HL-60 (cell line): ENCODE results near the gene ELAVL3.

Experiments
- DNase-seq, 2 experiments: peaks; one replicate each; pipeline ENCODE4 v3.0.0-alpha.2; 2010 to 2020; ENCODE audit warnings: low read depth in 1 of 2, low spot score in 1 of 2
- H3K27ac ChIP-seq: fragments of 250-450 bp; sonication (Bioruptor Pico); replicated peaks from 2 replicates; pipeline ENCODE4 v1.5.1; 2020; ENCODE audit warnings: mild to moderate bottlenecking, moderate library complexity
- H3K27me3 ChIP-seq: fragments of 250-450 bp; sonication (Bioruptor Pico); 2 replicates; pipeline ENCODE4 v1.5.1; 2021; ENCODE audit warnings: mild to moderate bottlenecking, moderate library complexity; ENCODE audit not compliant: insufficient read depth, poor library complexity, severe bottlenecking
- H3K4me3 ChIP-seq: replicated peaks from 2 replicates; pipeline ENCODE4 v1.5.1; 2011; ENCODE audit warnings: mild to moderate bottlenecking, control low read depth, low read length; ENCODE audit not compliant: insufficient read depth
- GABPA ChIP-seq: IDR thresholded peaks from 2 replicates; pipeline ENCODE4 v1.6.1; 2012; ENCODE audit warnings: low read depth
- POLR2AphosphoS5 ChIP-seq: IDR thresholded peaks from 2 replicates; pipeline ENCODE4 v1.6.1; 2012; ENCODE audit warnings: low read depth
- SPI1 ChIP-seq: IDR thresholded peaks from 2 replicates; pipeline ENCODE4 v1.6.1; 2012; ENCODE audit warnings: low read depth, mild to moderate bottlenecking, borderline replicate concordance
- TF ChIP-seq, protein P1 (sequence below): IDR thresholded peaks from one replicate; pipeline ENCODE4 v1.5.1; 2011; ENCODE audit warnings: low read length, control low read depth, inconsistent platforms; ENCODE audit not compliant: insufficient read depth
- TF ChIP-seq, protein P2 (sequence below): IDR thresholded peaks from 2 replicates; pipeline ENCODE4 v1.6.1; 2012; ENCODE audit warnings: low read depth; ENCODE audit not compliant: insufficient replicate concordance

The ELAVL3 gene

DNA sequence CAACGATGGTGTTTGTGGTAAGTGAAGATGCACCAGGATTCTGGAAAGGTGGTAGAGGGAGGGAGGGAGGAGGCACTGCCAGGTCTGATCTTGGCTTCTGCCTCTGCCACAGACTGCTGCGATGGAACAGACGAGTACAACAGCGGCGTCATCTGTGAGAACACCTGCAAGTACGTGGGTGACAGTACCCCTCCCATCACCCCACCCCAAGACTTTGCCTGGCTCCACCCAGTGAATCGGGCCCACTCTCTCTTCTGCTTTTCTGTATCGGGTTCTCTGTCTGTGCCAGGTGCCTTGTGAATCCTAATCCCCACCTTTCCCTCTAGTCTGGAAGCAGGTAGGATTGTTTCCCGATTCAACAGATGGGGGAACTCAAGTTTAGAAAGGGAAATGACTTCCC is 42.9 kb downstream of the ELAVL3 start:
- H3K4me3 ChIP-seq: no peak overlapping the region
- H3K27ac ChIP-seq: no peak overlapping the region
- TF ChIP-seq, protein P1, sequence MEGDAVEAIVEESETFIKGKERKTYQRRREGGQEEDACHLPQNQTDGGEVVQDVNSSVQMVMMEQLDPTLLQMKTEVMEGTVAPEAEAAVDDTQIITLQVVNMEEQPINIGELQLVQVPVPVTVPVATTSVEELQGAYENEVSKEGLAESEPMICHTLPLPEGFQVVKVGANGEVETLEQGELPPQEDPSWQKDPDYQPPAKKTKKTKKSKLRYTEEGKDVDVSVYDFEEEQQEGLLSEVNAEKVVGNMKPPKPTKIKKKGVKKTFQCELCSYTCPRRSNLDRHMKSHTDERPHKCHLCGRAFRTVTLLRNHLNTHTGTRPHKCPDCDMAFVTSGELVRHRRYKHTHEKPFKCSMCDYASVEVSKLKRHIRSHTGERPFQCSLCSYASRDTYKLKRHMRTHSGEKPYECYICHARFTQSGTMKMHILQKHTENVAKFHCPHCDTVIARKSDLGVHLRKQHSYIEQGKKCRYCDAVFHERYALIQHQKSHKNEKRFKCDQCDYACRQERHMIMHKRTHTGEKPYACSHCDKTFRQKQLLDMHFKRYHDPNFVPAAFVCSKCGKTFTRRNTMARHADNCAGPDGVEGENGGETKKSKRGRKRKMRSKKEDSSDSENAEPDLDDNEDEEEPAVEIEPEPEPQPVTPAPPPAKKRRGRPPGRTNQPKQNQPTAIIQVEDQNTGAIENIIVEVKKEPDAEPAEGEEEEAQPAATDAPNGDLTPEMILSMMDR: no peak
- TF ChIP-seq, protein P2, sequence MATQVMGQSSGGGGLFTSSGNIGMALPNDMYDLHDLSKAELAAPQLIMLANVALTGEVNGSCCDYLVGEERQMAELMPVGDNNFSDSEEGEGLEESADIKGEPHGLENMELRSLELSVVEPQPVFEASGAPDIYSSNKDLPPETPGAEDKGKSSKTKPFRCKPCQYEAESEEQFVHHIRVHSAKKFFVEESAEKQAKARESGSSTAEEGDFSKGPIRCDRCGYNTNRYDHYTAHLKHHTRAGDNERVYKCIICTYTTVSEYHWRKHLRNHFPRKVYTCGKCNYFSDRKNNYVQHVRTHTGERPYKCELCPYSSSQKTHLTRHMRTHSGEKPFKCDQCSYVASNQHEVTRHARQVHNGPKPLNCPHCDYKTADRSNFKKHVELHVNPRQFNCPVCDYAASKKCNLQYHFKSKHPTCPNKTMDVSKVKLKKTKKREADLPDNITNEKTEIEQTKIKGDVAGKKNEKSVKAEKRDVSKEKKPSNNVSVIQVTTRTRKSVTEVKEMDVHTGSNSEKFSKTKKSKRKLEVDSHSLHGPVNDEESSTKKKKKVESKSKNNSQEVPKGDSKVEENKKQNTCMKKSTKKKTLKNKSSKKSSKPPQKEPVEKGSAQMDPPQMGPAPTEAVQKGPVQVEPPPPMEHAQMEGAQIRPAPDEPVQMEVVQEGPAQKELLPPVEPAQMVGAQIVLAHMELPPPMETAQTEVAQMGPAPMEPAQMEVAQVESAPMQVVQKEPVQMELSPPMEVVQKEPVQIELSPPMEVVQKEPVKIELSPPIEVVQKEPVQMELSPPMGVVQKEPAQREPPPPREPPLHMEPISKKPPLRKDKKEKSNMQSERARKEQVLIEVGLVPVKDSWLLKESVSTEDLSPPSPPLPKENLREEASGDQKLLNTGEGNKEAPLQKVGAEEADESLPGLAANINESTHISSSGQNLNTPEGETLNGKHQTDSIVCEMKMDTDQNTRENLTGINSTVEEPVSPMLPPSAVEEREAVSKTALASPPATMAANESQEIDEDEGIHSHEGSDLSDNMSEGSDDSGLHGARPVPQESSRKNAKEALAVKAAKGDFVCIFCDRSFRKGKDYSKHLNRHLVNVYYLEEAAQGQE: no peak
- TF ChIP-seq GABPA: no peak
- no peak for TF ChIP-seq SPI1
- no peak for TF ChIP-seq POLR2AphosphoS5
- no peaks in the 10 kb centered on the region for H3K27me3 ChIP-seq
- no peak for DNase-seq

DNA sequence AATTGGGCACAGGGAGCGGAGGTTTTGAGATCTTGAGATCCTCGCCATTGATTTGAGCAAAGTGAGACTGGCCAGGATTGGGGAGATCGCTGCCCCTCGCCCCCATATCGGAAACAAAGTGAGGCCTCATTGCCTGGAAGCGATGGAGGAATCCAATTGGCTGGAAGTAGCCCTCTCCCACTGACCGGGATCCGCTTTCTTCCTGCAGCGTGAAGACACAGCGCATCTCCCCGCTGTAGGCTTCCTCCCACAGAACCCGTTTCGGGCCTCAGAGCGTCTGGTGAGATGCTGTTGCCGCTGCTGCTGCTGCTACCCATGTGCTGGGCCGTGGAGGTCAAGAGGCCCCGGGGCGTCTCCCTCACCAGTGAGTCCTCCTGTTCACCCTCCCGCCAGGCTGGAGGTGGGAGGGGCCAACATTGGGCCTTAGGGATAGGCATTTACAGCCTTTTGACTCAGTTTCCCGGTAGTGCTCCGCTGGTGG is 45.0 kb downstream of the ELAVL3 start:
- peak overlapping the region; percentile 85 for H3K4me3 ChIP-seq
- peak overlapping the region; percentile 87 for H3K27ac ChIP-seq
- H3K27me3 ChIP-seq: no peaks in the 10 kb centered on the region
- TF ChIP-seq, protein P1: no peak
- TF ChIP-seq, protein P2: no peak
- TF ChIP-seq GABPA (no peak), SPI1 (no peak), POLR2AphosphoS5 (no peak)
- DNase-seq: peak in 1 of 2 experiments; percentile 15

GRCh38 chr19:11435057-11435832 is 45.6 kb downstream of the ELAVL3 start, which contains the start of the genes ODAD3 and PRKCSH:
Gene ODAD3 (minus strand): TSS chr19:11435121. CDS start chr19:11435016, 105 bp downstream.
Gene PRKCSH (plus strand): TSS chr19:11435635. CDS start chr19:11436118, 483 bp downstream.
- peak; percentile 100 for DNase-seq
- Histone ChIP-seq H3K27me3 (no peaks in the 10 kb centered on the region), H3K27ac (peak within 1 kb of the TSS; percentile 87), H3K4me3 (peak within 1 kb of the TSS; percentile 85)
- TF ChIP-seq, protein P1: peak; percentile 95
- TF ChIP-seq POLR2AphosphoS5 (peak; percentile 100), SPI1 (no peak; the same call in 1 of the 2 replicates), GABPA (peak; percentile 92)
- TF ChIP-seq, protein P2: peak; percentile 46
